ENCODE data around the gene NFATC1.
A peak's percentile ranks its signal among the peaks of the same experiment; 100 is the strongest.

Gene NFATC1

DNA sequence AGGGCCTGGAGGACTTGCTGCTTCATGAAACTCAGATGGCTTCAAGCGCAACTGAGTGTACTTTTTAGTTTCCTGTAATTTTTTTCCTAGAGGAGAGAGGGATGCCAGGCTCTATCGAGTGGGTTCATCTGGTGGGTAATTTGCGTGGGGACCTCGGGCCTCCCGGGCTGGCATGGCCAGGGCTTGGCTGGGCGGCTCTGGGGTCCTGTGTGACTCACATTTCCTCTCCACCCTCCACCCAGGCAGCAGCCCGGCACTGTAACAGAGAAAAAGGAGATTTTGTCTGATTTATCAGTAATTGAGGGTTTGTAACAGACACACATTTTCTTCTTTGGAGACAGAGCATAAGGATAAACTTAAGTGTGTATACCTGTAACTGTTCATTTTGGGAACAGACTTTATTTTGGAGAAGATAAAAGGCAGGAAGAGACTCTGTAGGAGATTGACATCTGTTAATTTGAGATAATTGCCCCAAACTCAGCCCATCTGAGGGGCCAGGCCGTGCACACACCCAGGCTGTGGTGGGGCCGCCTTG lies 64.3 kb downstream of the NFATC1 start:
- DNase-seq: no peak

GRCh38 chr18:79460481-79461300 lies 65.0 kb downstream of the NFATC1 start:
- DNase-seq: no peak

DNA sequence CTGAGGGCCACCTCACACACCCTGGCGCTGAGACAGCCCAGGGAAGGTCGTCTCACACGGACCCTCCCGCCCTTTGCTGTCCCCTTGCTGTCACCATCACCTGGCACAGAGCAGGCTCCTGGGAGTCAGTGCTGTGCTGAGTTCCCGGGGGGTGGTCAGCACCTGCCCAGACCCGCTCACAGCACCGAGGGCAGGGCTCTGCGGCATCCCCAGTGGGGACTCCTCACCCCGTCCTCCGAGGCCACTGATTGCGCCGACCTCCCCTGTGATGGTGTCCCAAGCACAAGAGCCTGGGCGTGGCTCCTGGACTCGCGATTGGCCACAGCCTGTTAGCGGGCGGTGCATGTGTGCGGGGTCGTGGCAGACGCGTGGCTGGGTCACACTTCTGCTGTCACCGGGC lies 65.9 kb downstream of the NFATC1 start:
- DNase-seq: no peak

DNA sequence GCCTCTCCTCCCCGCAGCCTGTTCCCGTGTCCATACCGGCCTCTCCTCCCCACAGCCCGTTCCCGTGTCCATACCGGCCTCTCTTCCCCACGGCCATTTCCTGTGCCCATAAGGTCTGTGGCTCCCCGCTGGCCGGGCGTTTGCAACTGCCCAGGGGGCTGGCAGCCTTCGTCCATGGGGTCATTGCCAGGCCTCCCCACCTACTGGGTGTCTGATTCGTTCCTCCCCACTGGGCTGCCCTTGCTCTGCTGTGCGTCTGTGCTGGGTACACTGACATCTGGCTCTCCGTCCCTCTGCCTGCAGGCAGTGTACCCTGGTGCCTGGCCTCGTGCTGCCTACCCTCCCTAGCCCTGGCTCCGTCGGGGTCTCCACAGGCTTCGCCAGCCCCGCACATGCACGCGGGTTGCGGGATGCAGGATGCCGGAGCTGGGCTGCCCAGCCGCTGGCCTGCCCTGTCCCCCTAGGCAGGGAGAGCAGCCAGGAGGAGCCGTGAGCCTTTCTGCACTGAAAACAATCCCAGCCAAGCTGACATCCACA lies 67.8 kb downstream of the NFATC1 start:
- DNase-seq: no peak

DNA sequence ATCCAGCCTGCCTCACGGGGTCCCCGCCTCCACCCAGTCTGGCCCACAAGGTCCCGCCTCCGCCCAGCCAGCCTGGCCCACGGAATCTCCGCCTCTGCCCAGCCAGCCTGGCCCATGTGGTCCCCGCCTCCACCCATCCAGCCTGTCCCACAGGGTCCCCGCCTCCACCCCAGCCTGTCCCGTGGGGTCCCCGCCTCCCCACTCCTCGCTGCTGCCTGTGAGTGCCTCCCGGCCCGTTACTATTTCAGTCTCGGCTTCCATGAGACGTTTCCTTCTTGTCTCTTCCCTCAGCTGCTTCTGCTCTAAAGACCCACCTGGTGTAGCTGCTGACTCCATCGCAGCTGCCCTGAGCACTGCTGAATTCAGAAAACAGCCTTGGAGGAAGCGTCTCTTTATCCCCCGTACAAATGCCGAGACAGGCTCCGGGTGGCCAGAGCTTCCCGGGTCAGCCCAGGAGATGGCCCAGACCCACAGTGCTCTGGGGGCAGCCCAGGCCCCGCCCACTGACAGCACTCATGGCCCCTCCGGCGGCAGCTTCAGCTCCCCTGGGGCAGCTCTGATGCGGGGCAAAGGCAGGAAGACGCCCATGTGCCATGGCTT lies 69.8 kb downstream of the NFATC1 start:
- no peak for DNase-seq

- peak; percentile 29 for DNase-seq
These were observed 70.9 kb downstream of the NFATC1 start for GRCh38 chr18:79466591-79466990.

DNA sequence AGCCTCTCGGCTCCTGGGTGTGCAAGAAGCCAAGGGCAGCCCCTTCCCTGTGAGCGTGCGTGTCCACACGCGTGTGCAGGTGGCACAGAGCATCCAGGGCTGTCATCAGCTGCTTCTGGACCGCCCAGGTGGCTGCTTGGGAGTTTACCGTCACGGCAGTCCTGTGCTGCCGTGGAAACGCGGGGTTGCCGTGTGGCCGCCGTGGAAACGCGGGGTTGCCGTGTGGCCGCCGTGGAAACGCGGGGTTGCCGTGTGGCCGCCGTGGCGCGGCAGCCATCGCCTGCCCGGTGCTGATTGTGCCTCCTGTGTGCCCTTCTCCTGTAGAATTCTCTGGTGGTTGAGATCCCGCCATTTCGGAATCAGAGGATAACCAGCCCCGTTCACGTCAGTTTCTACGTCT lies 71.4 kb downstream of the NFATC1 start:
- DNase-seq: no peak

- DNase-seq: no peak
These were observed 72.5 kb downstream of the NFATC1 start for GRCh38 chr18:79468119-79468789.

DNA sequence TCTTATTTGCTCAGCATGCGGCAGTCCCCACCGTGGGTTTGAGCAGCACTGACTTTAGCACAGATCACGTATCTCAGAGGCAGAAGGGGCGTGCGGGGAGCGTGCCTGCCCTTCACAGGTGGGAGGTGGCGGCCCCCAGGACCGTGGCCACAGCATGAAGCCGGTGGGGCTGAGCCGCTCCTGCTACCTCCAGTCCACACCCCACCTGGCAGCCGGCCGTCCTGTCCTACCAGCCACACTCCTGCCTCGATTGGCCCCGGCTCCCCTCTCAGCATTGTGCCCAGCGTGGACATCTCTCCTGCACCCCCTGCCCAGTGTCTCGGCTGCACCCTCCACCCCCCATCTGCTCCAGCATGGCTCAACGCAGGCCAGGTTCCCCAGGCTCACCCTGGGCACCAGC lies 73.6 kb downstream of the NFATC1 start:
- no peak for DNase-seq

GRCh38 chr18:79469751-79470505 lies 74.2 kb downstream of the NFATC1 start:
- no peak for DNase-seq

DNA sequence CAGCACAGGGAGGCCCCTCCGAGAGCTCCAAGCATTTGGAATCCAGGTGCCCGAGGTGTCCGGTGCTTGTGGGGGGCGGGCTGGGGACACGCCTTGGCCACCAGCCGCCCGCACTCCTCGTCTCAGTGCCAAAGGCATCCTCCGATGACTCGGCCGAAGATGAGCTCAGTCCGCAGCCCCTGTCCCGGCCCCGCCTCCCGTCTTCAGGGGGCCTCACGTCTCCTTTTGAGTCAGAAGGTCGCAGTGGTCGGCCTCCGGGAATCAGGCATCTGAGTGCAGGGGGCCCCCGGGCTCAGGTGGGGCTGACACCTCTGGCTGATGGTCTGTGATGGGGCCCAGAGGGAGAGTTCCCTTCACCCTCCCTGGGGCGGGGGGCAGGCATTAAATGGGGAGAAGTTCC lies 74.8 kb downstream of the NFATC1 start:
- no peak for DNase-seq

GRCh38 chr18:79471046-79471445 lies 75.3 kb downstream of the NFATC1 start:
- no peak for DNase-seq

DNA sequence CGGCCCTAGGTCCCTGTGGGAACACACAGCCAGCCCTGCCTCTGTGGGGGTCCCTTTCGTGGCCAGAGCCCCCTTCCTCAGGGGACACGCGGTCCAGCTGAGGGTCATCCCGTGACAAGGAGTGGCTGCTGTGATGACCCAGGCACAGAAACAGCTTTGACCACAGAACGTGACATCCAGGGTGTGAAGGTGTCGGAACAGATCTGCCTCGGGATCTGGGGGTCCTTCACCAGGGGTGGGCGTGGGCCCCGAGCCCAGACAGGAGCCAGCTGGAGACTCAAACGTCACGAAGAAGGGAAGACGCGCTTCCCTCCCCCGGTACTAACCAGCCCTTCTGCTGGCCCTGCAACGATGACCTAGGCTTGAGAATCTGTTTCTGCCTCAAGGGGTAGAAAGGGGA lies 75.9 kb downstream of the NFATC1 start:
- no peak for DNase-seq

DNA sequence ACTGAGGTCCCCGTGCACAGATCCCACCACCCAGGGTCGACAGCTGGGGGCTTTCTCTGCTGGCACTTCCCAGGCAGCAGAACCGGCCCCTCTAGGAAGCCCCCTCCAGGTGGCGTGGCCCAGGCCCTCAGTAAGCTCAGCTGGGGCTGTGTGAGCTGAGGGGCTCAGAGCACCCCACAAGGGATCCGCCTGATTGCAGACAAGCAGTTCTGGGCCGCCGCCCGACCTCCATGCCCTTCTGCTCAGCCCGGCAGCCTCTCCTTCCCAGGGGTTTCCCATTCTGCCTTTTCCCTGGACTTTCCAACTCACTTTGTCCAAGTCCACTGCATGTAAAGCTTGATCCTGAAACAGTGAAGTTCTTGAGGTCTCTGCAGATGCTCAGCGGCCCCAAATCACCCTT lies 76.4 kb downstream of the NFATC1 start:
- DNase-seq: no peak

GRCh38 chr18:79472946-79473345 lies 77.2 kb downstream of the NFATC1 start:
- no peak for DNase-seq

GRCh38 chr18:79476031-79476917 lies 80.5 kb downstream of the NFATC1 start:
- DNase-seq: no peak

- DNase-seq: no peak
These were observed 81.3 kb downstream of the NFATC1 start for GRCh38 chr18:79476918-79477571.

GRCh38 chr18:79477711-79478483 lies 82.2 kb downstream of the NFATC1 start:
- DNase-seq: no peak

GRCh38 chr18:79478484-79479115 lies 82.9 kb downstream of the NFATC1 start:
- DNase-seq: no peak
